Stimulated activated CD4-positive, alpha-beta T cell treated with anti-CD3 and anti-CD28 coated beads, Interleukin-2, amount 100 ng/mL, for 48 hours (primary cell): ENCODE data around the gene GSG1L.
"Not testable (repeated sequence)": the region's sequence is repeated elsewhere in the genome, so short reads cannot be mapped to it uniquely, and the experiment has no call there.

Source experiments
- DNase-seq, 2 donors: peaks; one replicate each; pipeline ENCODE4 v3.0.0-alpha.2; 2020

The GSG1L gene

GRCh38 chr16:27977966-27978365 lies 85.5 kb downstream of the GSG1L start:
- no peak for DNase-seq

- DNase-seq: no peak
Observed at GRCh38 chr16:27976990-27977389, 86.5 kb downstream of the GSG1L start.

- DNase-seq: no peak
Observed at GRCh38 chr16:27974896-27975540, 88.5 kb downstream of the GSG1L start.

DNA sequence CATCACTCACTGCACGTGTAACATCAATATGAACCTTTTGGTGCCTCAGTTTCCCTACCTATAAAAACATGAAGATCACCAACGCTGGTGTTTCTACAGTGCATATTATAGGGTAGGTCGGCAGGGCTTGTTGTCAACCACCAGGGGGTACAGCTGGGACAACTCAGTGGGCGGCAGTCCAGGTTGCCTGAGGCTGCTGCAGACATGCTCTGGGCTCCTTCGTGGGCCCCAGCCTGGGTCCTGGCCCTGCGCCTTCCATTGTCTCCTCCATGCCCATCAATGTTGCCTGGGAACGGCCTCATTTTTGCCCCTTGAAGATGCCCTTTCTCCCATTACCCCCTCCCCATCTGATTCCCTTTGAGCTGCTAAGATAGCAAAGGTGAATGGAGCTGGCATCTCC lies 89.8 kb downstream of the GSG1L start:
- no peak for DNase-seq

- DNase-seq: peak; percentile 20 to 26
Observed at GRCh38 chr16:27972500-27972899, 91.0 kb downstream of the GSG1L start.

DNA sequence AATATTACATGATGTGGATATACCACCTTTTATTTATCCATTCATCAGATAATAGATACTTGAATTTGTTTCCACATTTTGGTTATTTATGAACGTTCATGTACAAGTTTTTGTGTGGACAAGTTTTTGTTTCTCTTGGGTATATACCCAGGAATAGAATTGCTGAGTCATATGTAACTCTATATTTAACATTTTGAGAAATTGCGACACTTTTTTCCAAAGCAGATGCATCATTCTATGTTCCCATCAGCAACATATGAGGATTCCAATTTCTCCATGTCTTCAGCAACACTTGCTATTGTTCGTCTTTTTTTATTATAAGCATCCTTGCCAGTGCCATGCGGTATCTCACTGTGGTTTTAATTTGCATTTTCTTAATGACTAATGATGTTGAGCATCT lies 93.9 kb downstream of the GSG1L start:
- no peak for DNase-seq

GRCh38 chr16:27967169-27967568 lies 96.3 kb downstream of the GSG1L start:
- DNase-seq: no peak

GRCh38 chr16:27966756-27967155 lies 96.8 kb downstream of the GSG1L start:
- no peak for DNase-seq

DNA sequence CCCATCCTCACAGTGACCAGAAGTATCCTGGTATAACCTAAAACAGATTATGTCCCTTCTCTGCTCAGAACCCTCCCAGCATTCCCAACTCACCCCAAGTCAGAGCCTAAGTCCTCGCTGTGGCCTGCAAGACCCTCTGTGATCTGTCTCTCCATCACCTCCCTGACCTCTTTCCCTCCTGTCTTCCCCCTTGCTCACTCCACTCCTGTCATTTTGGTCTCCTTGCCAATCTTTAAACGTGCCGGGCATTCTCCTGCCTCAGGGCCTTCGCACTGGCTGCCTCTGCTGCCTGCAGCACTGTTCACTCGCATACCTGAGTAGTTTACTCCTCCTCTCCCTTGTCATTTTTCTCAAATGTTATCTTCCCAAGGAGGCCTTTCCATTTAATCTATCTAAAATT lies 97.7 kb downstream of the GSG1L start:
- no peak for DNase-seq

- DNase-seq: no peak
Observed at GRCh38 chr16:27963471-27963965, 100.0 kb downstream of the GSG1L start.

GRCh38 chr16:27962197-27962596 lies 101.3 kb downstream of the GSG1L start:
- DNase-seq: no peak

DNA sequence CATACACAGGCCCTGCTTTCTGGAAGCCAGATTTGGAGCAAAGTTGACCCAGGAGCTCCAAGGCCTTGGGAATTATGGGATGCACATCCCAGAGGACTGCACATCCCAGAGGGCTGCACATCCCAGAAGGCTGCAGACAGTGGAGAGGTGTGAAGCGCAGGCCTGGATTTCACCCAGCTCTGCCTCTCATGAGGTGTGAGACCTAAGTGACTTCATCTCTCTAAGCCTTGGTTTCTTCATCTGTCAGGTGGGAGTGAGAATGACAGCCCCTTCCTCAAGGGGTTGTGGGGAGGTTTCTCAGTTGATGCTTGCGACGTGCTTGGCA lies 102.3 kb downstream of the GSG1L start:
- DNase-seq: no peak

GRCh38 chr16:27960619-27961295 lies 102.8 kb downstream of the GSG1L start:
- DNase-seq: no peak

DNA sequence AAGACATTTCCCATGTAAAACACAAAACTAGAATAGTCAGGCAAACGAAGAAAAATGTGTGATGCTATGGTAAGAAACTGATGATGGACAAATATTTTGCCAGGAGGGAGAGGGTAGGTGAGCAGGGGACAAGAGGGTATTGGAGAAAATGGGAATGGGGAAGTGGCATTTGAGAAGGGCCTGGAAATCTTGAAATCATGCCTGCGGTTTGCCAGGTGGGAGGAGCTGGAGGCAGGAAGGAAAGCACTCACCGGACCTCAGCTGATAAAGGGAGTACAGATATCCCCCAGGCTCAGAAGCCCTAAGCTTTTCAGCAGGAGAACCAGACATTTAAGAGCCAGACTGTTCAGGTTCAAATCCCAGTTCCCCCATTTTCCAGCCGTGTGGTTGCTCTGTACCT lies 103.6 kb downstream of the GSG1L start:
- DNase-seq: no peak

DNA sequence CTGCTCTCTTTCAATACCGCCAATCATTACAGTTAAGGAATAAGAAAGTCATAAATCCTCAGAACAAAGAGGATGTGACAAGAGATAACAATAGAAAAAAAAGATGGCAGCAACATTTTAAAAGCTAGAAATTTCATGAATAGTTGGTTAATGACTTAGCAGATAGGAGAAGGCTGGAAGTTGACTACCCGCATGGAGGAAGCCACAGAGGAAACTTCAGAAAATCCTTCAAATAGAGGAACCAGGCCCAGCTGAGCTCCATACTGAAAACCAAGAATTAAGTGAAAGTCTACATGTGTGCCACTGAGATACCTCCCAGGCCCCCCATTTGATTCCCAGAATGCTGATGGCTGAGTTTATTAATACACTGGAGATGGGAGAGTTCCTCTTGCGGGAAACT lies 109.3 kb downstream of the GSG1L start:
- DNase-seq: no peak

- DNase-seq: no peak
Observed at GRCh38 chr16:27952811-27953210, 110.7 kb downstream of the GSG1L start.

DNA sequence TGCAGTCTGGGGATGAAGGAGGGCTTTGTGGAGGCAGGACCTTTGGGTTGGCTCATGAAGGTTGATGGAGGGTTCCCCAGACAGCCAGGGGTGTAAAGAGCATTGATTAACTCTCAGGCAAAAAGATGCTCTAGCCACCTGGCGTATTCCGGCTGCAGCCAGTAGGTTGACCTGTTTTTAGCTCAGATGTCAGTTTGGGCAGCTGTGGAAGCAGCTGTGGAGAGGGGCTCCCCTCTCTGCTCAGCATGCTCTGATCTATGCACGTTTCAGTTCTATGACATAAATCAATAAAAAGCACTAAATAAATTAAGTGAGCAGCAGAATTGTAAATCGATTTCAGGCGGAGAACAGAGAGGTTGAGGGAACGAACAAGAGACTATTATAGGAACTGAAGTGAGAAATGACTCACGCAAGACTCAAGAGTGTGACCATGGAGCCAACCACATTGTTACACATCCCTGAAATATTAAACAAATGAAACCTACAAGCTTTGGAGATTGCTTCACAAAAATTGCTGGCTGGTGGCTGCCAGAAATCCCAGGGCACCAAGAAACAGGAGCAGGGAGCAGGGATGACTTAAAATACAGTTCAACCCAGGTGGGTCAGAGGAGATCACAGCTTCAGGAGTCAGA lies 111.9 kb downstream of the GSG1L start:
- no peak for DNase-seq

GRCh38 chr16:27950206-27950887 lies 113.2 kb downstream of the GSG1L start:
- DNase-seq: no peak

GRCh38 chr16:27947696-27948095 lies 115.8 kb downstream of the GSG1L start:
- no peak for DNase-seq

GRCh38 chr16:27945233-27945973 lies 118.1 kb downstream of the GSG1L start:
- DNase-seq: no peak

DNA sequence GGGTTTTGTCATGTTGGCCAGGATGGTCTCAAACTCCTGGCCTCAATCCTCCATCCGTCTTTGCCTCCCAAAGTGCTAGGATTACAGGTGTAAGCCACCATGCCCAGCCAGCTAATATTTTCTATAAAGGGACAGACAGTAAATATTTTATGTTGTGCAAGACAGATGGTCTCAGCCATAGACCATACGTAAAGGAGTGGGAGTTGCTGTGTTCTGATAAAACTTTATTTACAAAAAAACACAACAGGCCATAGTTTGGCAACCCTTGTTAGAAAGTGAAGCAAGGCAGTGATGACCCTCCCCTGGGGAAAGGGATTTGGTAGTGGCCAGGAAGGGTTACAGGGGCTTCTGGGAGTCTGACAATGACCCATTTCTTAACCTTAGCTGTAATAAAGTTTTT lies 119.7 kb downstream of the GSG1L start:
- DNase-seq: no peak

DNA sequence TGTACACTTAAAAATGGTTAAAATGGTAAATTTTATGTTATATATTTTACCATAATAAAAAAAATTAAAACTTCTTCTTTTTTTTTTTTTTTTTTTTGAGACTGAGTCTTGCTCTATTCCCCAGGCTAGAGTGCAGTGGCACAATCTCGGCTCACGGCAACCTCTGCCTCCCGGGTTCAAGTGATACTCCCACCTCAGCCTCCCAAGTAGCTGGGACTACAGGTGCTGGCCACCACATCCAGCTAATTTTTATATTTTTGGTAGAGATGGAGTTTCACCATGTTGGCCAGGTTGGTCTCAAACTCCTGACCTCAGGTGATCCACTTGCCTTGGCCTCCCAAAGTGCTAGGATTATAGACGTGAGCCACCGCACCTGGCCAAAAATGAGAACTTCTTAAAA lies 121.4 kb downstream of the GSG1L start:
- DNase-seq: not testable (repeated sequence)

GRCh38 chr16:27935076-27935475 lies 128.4 kb downstream of the GSG1L start:
- no peak for DNase-seq
